ENCODE data around the gene EXOC2. TPM values are rescaled to one million over a fixed set of nuclear protein-coding genes. Genes with fewer than 3 reads are reported as not detected.
A peak's percentile ranks its signal among the peaks of the same experiment; 100 is the strongest.

The EXOC2 gene
- total RNA-seq, 3 donors from 2014 or later = 19.7 to 37.3 (median 26.5) TPM

DNA sequence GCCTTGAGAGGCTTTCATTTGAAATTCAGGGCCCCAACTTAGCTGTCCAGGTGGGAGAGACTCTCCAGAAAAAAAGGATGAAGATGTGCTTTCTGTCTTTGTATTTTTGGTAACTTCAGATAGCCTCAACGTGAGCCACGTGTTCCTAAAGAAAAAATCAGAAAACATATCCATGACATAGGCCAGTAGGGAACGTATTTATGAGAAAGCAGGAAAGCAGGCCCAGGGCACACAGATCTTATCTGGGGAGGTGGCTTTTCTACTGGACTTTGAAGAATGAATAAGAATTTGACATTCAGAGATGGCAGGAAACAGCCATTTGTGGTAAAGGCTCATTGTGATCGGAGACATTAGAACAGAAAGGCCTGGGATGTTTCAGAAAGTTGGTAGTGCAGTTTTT lies 21.2 kb upstream of the EXOC2 start:
- no peaks in the 10 kb centered on the region for H3K9me3 ChIP-seq
- no peaks in the 10 kb centered on the region for H3K27me3 ChIP-seq
- TF ChIP-seq POLR2A (IDR thresholded peaks at IDR 0.05) = no peak
- TF ChIP-seq POLR2AphosphoS5 (IDR thresholded peaks at IDR 0.05) = no peak
- TF ChIP-seq, protein P1, sequence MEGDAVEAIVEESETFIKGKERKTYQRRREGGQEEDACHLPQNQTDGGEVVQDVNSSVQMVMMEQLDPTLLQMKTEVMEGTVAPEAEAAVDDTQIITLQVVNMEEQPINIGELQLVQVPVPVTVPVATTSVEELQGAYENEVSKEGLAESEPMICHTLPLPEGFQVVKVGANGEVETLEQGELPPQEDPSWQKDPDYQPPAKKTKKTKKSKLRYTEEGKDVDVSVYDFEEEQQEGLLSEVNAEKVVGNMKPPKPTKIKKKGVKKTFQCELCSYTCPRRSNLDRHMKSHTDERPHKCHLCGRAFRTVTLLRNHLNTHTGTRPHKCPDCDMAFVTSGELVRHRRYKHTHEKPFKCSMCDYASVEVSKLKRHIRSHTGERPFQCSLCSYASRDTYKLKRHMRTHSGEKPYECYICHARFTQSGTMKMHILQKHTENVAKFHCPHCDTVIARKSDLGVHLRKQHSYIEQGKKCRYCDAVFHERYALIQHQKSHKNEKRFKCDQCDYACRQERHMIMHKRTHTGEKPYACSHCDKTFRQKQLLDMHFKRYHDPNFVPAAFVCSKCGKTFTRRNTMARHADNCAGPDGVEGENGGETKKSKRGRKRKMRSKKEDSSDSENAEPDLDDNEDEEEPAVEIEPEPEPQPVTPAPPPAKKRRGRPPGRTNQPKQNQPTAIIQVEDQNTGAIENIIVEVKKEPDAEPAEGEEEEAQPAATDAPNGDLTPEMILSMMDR (IDR thresholded peaks at IDR 0.05) = no peak
- intact Hi-C loops (cut with DNase I; ENCODE audit: low total_unique reads) = no loop called here
- no peak overlapping the region for H3K4me3 ChIP-seq
- H3K27ac ChIP-seq = peak overlapping the region in 1 of 2 donors; percentile 55
- H3K36me3 ChIP-seq = no peaks in the 10 kb centered on the region
- no peak for DNase-seq (ENCODE audit: low spot score in 2 of 2)
- no peaks in the 10 kb centered on the region for H3K4me1 ChIP-seq

GRCh38 chr6:713351-713750 lies 20.4 kb upstream of the EXOC2 start:
- H3K9me3 ChIP-seq = no peaks in the 10 kb centered on the region
- no peaks in the 10 kb centered on the region for H3K36me3 ChIP-seq
- TF ChIP-seq POLR2AphosphoS5 (IDR thresholded peaks at IDR 0.05) = no peak
- TF ChIP-seq POLR2A (IDR thresholded peaks at IDR 0.05) = no peak
- TF ChIP-seq, protein P1 (IDR thresholded peaks at IDR 0.05) = no peak
- H3K4me1 ChIP-seq = no peaks in the 10 kb centered on the region
- no peak overlapping the region for H3K4me3 ChIP-seq
- no peaks in the 10 kb centered on the region for H3K27me3 ChIP-seq
- H3K27ac ChIP-seq = no peak overlapping the region
- intact Hi-C loops (cut with DNase I; ENCODE audit: low total_unique reads) = no loop called here
- DNase-seq (ENCODE audit: low spot score in 2 of 2) = no peak

- H3K9me3 ChIP-seq = no peaks in the 10 kb centered on the region
- H3K27me3 ChIP-seq = no peaks in the 10 kb centered on the region
- no peak for DNase-seq (ENCODE audit: low spot score in 2 of 2)
- TF ChIP-seq, protein P1 (IDR thresholded peaks at IDR 0.05) = no peak
- no peak for TF ChIP-seq POLR2AphosphoS5 (IDR thresholded peaks at IDR 0.05)
- TF ChIP-seq POLR2A (IDR thresholded peaks at IDR 0.05) = no peak
- no peaks in the 10 kb centered on the region for H3K36me3 ChIP-seq
- intact Hi-C loops (cut with DNase I; ENCODE audit: low total_unique reads) = no loop called here
- H3K27ac ChIP-seq = no peak overlapping the region
- H3K4me3 ChIP-seq = no peak overlapping the region
- no peaks in the 10 kb centered on the region for H3K4me1 ChIP-seq
These were observed 19.9 kb upstream of the EXOC2 start for GRCh38 chr6:712805-713204.

DNA sequence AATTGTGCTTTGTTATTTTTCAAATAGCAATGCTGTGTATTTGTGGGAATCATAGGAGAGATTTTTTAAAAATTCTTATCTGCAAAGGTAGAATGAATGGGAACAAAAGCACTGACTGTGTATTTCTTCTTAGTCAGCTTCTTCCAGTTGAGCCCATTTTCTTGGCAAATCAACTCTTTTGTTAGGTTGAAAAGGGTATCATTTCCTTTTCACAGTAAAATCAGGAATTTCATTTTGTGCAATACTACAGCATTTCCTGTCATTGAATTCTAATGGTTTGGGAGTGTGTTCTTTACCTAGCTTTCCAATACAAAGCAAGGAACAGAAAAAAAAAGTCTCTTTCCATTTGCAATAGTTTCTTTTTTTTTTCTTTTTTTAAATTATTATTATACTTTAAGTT lies 19.0 kb upstream of the EXOC2 start:
- Histone ChIP-seq H3K27ac (peak overlapping the region in 1 of 2 donors; percentile 97), H3K4me3 (peak overlapping the region in 1 of 3 donors; percentile 86), H3K4me1 (no peaks in the 10 kb centered on the region), H3K9me3 (no peaks in the 10 kb centered on the region), H3K27me3 (no peaks in the 10 kb centered on the region), H3K36me3 (no peaks in the 10 kb centered on the region)
- no peak for DNase-seq (ENCODE audit: low spot score in 2 of 2)
- no peak for TF ChIP-seq POLR2AphosphoS5 (IDR thresholded peaks at IDR 0.05)
- TF ChIP-seq, protein P1 (IDR thresholded peaks at IDR 0.05) = no peak
- TF ChIP-seq POLR2A (IDR thresholded peaks at IDR 0.05) = no peak
- intact Hi-C loops (cut with DNase I; ENCODE audit: low total_unique reads) = no loop called here

GRCh38 chr6:710601-711571 lies 17.9 kb upstream of the EXOC2 start:
- TF ChIP-seq POLR2AphosphoS5 (IDR thresholded peaks at IDR 0.05) = peak in 1 of 3 donors; percentile 72
- TF ChIP-seq, protein P1 (IDR thresholded peaks at IDR 0.05) = no peak
- peak overlapping the region; percentile 90 to 97 for H3K27ac ChIP-seq
- H3K27me3 ChIP-seq = no peaks in the 10 kb centered on the region
- H3K4me3 ChIP-seq = peak overlapping the region; percentile 57 to 86 (median 64)
- H3K36me3 ChIP-seq = no peaks in the 10 kb centered on the region
- H3K4me1 ChIP-seq = no peaks in the 10 kb centered on the region
- peak; percentile 34 to 57 for DNase-seq (ENCODE audit: low spot score in 2 of 2)
- intact Hi-C loops (cut with DNase I; ENCODE audit: low total_unique reads) = no loop called here
- no peaks in the 10 kb centered on the region for H3K9me3 ChIP-seq

All from breast epithelium (tissue), 4 donors.